NCI-H146 (cell line): ENCODE data around the gene NPAS1.

Source experiments
- DNase-seq: peaks from one replicate; lab custom pipeline; 2025; lab: John Stamatoyannopoulos, UW

The NPAS1 gene

GRCh38 chr19:47019431-47020041 lies at the start of gene NPAS1:
Gene NPAS1, plus strand, starts transcription at chr19:47019837. Its CDS starts 1,211 bp downstream, at chr19:47021048.
- DNase-seq = no peak

- DNase-seq = no peak
These were observed 48.8 kb upstream of the NPAS1 start for GRCh38 chr19:46970815-46971214.

GRCh38 chr19:46972311-46972710 lies 47.3 kb upstream of the NPAS1 start:
- DNase-seq = no peak

- no peak for DNase-seq
These were observed 45.5 kb upstream of the NPAS1 start for GRCh38 chr19:46974181-46974580.

- DNase-seq = no peak
These were observed 44.4 kb upstream of the NPAS1 start for GRCh38 chr19:46975011-46975924.

GRCh38 chr19:46975925-46976782 lies 43.5 kb upstream of the NPAS1 start:
- no peak for DNase-seq

GRCh38 chr19:46976845-46977320 lies 42.8 kb upstream of the NPAS1 start:
- DNase-seq = no peak

- DNase-seq = no peak
These were observed 42.1 kb upstream of the NPAS1 start for GRCh38 chr19:46977548-46977947.

- DNase-seq = no peak
These were observed 41.3 kb upstream of the NPAS1 start for GRCh38 chr19:46978171-46978869.

- no peak for DNase-seq
These were observed 40.2 kb upstream of the NPAS1 start for GRCh38 chr19:46979126-46980105.

GRCh38 chr19:46980761-46981160 lies 38.9 kb upstream of the NPAS1 start:
- DNase-seq = no peak

- DNase-seq = no peak
These were observed 38.2 kb upstream of the NPAS1 start for GRCh38 chr19:46981286-46981945.

- no peak for DNase-seq
These were observed 36.5 kb upstream of the NPAS1 start for GRCh38 chr19:46983097-46983496.

- DNase-seq = peak; percentile 90
These were observed 35.3 kb upstream of the NPAS1 start for GRCh38 chr19:46984077-46985010.

GRCh38 chr19:46985542-46986415 lies 33.9 kb upstream of the NPAS1 start:
- peak; percentile 15 for DNase-seq

GRCh38 chr19:46988614-46989230 lies 30.9 kb upstream of the NPAS1 start:
- DNase-seq = no peak

GRCh38 chr19:46990991-46991676 lies 28.5 kb upstream of the NPAS1 start:
- DNase-seq = peak; percentile 67
